ENCODE measurements around the gene HPCA. TPM values are rescaled to one million over a fixed set of nuclear protein-coding genes. Genes with fewer than 3 reads are reported as not detected.
"Not testable (repeated sequence)": the region's sequence is repeated elsewhere in the genome, so short reads cannot be mapped to it uniquely, and the experiment has no call there.

Gene HPCA
- total RNA-seq, 1 donor, result not detected

DNA sequence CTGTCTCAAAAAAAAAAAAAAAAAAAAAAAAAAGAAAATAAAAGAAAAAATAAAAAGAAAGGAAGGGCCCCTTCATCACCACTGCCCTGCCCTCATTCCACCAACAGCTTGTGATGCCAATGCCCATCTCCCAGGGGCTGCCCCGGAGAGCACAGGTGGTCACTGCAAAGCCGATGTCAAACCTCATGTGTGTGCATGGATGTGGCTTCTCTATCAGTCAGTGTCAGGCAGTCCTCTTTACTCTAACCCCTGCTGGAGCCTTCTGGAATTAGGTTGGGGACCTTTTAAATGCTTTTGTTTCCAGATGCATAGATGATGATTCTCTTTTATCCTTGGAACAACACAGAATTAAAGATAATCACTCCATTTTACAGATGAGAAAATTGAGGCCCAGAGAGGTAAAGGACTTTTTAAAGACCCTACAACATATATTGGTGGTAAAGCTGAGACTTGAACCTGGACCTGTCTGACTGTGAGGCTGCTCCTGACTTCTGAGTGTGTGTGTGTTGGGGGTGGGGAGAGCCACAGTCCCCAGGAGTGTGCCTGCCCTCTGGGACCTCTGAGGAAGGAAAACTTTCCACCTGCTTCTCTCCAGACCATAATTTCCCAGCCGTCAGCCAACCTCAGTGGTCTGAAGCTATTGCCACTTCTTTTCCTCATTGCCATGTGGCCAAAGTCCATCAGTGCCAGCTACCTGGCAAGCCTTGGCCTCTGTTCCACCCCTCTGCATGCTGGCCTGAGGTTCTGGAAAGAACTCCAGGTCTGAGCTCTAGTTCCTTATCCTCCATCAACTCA is 17.9 kb downstream of the HPCA start:
- no peak for DNase-seq (ENCODE audit: low read depth)
- TF ChIP-seq, protein P1, sequence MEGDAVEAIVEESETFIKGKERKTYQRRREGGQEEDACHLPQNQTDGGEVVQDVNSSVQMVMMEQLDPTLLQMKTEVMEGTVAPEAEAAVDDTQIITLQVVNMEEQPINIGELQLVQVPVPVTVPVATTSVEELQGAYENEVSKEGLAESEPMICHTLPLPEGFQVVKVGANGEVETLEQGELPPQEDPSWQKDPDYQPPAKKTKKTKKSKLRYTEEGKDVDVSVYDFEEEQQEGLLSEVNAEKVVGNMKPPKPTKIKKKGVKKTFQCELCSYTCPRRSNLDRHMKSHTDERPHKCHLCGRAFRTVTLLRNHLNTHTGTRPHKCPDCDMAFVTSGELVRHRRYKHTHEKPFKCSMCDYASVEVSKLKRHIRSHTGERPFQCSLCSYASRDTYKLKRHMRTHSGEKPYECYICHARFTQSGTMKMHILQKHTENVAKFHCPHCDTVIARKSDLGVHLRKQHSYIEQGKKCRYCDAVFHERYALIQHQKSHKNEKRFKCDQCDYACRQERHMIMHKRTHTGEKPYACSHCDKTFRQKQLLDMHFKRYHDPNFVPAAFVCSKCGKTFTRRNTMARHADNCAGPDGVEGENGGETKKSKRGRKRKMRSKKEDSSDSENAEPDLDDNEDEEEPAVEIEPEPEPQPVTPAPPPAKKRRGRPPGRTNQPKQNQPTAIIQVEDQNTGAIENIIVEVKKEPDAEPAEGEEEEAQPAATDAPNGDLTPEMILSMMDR (IDR thresholded peaks at IDR 0.05; ENCODE audit: insufficient read depth, low read length), result no peak
- H3K4me3 ChIP-seq (ENCODE audit: low read depth, low read length), result no peak overlapping the region

GRCh38 chr1:32904797-32905196 is 18.5 kb downstream of the HPCA start:
- TF ChIP-seq, protein P1 (IDR thresholded peaks at IDR 0.05; ENCODE audit: insufficient read depth, low read length), result no peak
- no peak overlapping the region for H3K4me3 ChIP-seq (ENCODE audit: low read depth, low read length)
- DNase-seq (ENCODE audit: low read depth), result no peak

DNA sequence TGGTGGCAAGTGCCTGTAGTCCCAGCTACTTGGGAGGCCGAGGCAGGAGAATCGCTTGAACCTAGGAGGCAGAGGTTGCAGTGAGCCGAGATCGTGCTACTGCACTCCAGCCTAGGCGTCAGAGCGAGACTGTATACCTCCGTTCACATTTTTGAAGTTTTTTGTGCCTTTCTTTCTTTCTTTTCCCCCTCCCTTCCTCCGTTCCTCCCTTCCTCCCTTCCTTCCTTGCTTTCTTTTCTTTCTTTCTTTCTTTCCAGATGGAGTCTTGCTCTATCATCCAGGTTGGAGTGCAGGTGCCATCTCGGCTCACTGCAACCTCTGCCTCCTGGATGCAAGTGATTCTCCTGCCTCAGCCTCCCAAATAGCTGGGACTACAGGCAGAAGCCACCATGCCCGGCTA is 19.3 kb downstream of the HPCA start:
- H3K4me3 ChIP-seq (ENCODE audit: low read depth, low read length); DNase-seq (ENCODE audit: low read depth): not testable (repeated sequence)

- no peak overlapping the region for H3K4me3 ChIP-seq (ENCODE audit: low read depth, low read length)
- no peak for DNase-seq (ENCODE audit: low read depth)
- TF ChIP-seq, protein P1 (IDR thresholded peaks at IDR 0.05; ENCODE audit: insufficient read depth, low read length), result no peak
Observed at GRCh38 chr1:32906654-32907053, 20.4 kb downstream of the HPCA start.

GRCh38 chr1:32907435-32907834 is 21.1 kb downstream of the HPCA start:
- peak; percentile 44 for DNase-seq (ENCODE audit: low read depth)
- TF ChIP-seq, protein P1 (IDR thresholded peaks at IDR 0.05; ENCODE audit: insufficient read depth, low read length), result no peak
- no peak overlapping the region for H3K4me3 ChIP-seq (ENCODE audit: low read depth, low read length)

DNA sequence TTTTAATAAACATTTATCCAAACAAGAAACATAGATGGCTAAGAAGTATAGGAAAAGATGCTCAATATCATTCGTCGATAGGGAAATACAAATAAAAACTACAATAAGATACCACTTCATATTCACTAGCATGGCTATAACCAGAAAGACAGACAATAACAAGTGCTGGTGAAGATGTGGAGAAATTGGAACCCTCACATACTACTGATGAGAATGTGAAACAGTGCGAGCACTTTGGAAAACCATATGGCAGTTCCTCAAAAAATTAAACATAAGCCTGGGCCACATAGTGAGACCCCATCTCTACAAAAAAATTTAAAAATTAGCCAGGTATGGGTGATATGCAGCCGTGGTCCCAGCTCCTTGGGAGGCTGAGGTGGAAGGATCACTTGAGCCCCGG is 24.0 kb downstream of the HPCA start:
- no peak for DNase-seq (ENCODE audit: low read depth)
- TF ChIP-seq, protein P1 (IDR thresholded peaks at IDR 0.05; ENCODE audit: insufficient read depth, low read length), result no peak
- no peak overlapping the region for H3K4me3 ChIP-seq (ENCODE audit: low read depth, low read length)

GRCh38 chr1:32915766-32916706 is 29.7 kb downstream of the HPCA start:
- TF ChIP-seq, protein P1 (IDR thresholded peaks at IDR 0.05; ENCODE audit: insufficient read depth, low read length), result no peak
- DNase-seq (ENCODE audit: low read depth), result no peak

More at GRCh38 chr1:32915766-32916706, 29.7 kb downstream of the HPCA start:
- no peak overlapping the region for H3K4me3 ChIP-seq (ENCODE audit: low read depth, low read length)
